Endothelial cell (in vitro differentiated cells): ENCODE measurements around the gene TEX2. TPM values are rescaled to one million over a fixed set of nuclear protein-coding genes. Genes with fewer than 3 reads are reported as not detected.

Source experiments
- DNase-seq: peaks from one replicate; pipeline ENCODE4 v3.0.0; 2021; ENCODE audit warnings: low spot score
- H3K27ac Mint-ChIP-seq: one replicate; pipeline ENCODE4 v1.8.0; 2021; ENCODE audit warnings: mixed read lengths, inconsistent platforms; ENCODE audit not compliant: unreplicated experiment
- H3K27me3 Mint-ChIP-seq: one replicate; pipeline ENCODE4 v1.8.0; 2021; ENCODE audit warnings: mild to moderate bottlenecking, moderate library complexity, mixed read lengths, inconsistent platforms; ENCODE audit not compliant: unreplicated experiment
- H3K36me3 Mint-ChIP-seq: one replicate; pipeline ENCODE4 v1.8.0; 2021; ENCODE audit warnings: mild to moderate bottlenecking, low read depth, mixed read lengths, inconsistent platforms; ENCODE audit not compliant: unreplicated experiment
- H3K4me1 Mint-ChIP-seq: one replicate; pipeline ENCODE4 v1.8.0; 2021; ENCODE audit warnings: mild to moderate bottlenecking, mixed read lengths, inconsistent platforms; ENCODE audit not compliant: unreplicated experiment
- H3K4me3 Mint-ChIP-seq: one replicate; pipeline ENCODE4 v1.8.0; 2021; ENCODE audit warnings: mild to moderate bottlenecking, mixed read lengths, inconsistent platforms; ENCODE audit not compliant: unreplicated experiment
- H3K9me3 Mint-ChIP-seq: one replicate; pipeline ENCODE4 v1.8.0; 2021; ENCODE audit warnings: mixed read lengths, inconsistent platforms; ENCODE audit not compliant: unreplicated experiment
- CTCF ChIP-seq: fragments of 200-600 bp; sonication (generic); IDR thresholded peaks from one replicate; pipeline ENCODE4 v1.5.0; 2021; ENCODE audit warnings: antibody characterized with exemption; ENCODE audit not compliant: unreplicated experiment
- total RNA-seq: library from RNA; stranded (reverse); fragmentation: NEBNext Ultra II Directional; extraction: Animal tissue kit (Norgen Biotek cat#: 25700); gene quantifications from one replicate; pipeline ENCODE4 v1.2.1, GENCODE V29; 2021; ENCODE audit not compliant: unreplicated experiment

TEX2 gene
- total RNA-seq, 1 donor from 2014 or later: 16.3 TPM

GRCh38 chr17:64219571-64219970 is 43.5 kb downstream of the TEX2 start:
- no peak for TF ChIP-seq CTCF
- DNase-seq: no peak
- Mint-ChIP-seq H3K4me3 (no peak overlapping the region), H3K27ac (peak overlapping the region; percentile 0), H3K27me3 (no peaks in the 10 kb centered on the region), H3K9me3 (no peaks in the 10 kb centered on the region), H3K4me1 (peaks cover 37% of the 10 kb centered on the region), H3K36me3 (peaks cover 3% of the 10 kb centered on the region)

- no peaks in the 10 kb centered on the region for H3K27me3 Mint-ChIP-seq
- H3K27ac Mint-ChIP-seq: no peak overlapping the region
Measured at GRCh38 chr17:64218066-64218465, 45.0 kb downstream of the TEX2 start.

GRCh38 chr17:64217249-64217691 is 45.8 kb downstream of the TEX2 start:
- Mint-ChIP-seq H3K4me3 (no peak overlapping the region), H3K27me3 (no peaks in the 10 kb centered on the region), H3K4me1 (peaks cover 47% of the 10 kb centered on the region), H3K36me3 (peaks cover 16% of the 10 kb centered on the region), H3K27ac (peak overlapping the region; percentile 3), H3K9me3 (no peaks in the 10 kb centered on the region)
- DNase-seq: no peak
- no peak for TF ChIP-seq CTCF

More at GRCh38 chr17:64218066-64218465, 45.0 kb downstream of the TEX2 start:
- Mint-ChIP-seq H3K9me3 (no peaks in the 10 kb centered on the region), H3K36me3 (peaks cover 8% of the 10 kb centered on the region), H3K4me1 (peaks cover 47% of the 10 kb centered on the region), H3K4me3 (no peak overlapping the region)
- no peak for DNase-seq
- TF ChIP-seq CTCF: no peak

DNA sequence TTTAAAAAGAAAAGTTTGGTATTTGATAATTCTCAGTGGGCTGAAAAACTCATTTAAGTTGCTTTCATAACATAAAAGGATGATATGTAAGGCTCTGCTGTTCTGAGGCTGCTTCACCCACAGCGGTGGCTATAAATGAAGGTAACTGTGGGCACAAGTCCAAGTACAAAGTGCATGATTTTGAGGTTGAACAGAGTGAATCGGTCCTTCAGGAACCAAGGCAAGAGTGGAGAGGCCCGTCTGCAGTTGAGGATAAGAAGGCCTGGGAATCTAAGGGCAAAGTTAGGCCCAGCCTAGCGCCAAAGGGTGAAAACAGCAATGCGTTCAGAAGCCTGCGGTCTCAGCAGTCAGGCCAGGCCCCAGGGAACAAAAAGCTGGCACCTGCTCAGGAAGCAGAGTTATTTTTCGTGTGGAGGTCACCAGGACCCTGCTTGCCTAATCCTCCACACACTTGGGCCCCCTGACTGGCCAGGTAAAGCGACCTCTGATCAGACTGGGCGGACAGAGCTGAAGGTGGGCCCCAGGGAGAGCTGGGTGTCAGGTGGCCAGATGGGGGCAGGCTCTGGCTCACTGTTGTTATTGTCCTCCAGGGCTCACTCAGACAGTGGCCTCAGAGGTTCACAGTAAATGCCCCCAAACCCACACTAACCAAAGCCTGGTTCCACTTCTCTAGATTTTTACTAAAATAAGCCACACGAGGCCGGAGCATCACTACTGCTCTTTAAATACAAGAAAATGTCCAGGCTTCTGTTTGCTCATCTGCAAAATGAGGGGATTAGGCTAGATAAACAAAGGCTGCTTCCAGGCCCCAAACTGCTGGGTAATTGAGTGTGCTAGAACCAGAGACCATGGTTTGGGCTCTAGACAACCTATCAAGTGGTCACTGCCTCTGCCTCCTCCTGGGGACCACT is 46.5 kb downstream of the TEX2 start:
- Mint-ChIP-seq H3K9me3 (no peaks in the 10 kb centered on the region), H3K27ac (peak overlapping the region; percentile 58), H3K4me1 (peaks cover 47% of the 10 kb centered on the region), H3K27me3 (no peaks in the 10 kb centered on the region), H3K4me3 (no peak overlapping the region), H3K36me3 (peaks cover 20% of the 10 kb centered on the region)
- no peak for TF ChIP-seq CTCF
- no peak for DNase-seq

DNA sequence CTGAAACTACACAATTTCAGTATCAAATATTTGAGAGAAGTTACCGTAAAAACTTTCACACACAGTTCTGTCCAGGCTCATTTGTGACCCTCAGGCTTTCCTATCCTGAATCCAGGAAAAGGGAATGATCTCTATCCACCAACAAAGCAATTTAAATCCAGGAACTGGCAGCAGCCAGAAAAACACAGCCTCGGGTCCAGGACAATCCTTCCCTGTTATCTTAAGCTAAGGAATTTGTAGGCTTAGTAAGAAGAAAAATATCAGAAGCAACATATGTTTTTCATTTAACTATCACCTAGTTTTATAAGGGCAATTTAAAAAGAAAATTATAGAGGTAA is 47.1 kb downstream of the TEX2 start:
- Mint-ChIP-seq H3K36me3 (peaks cover 20% of the 10 kb centered on the region), H3K4me3 (no peak overlapping the region), H3K9me3 (no peaks in the 10 kb centered on the region), H3K4me1 (peaks cover 47% of the 10 kb centered on the region), H3K27me3 (no peaks in the 10 kb centered on the region), H3K27ac (peak overlapping the region; percentile 58)
- DNase-seq: no peak
- TF ChIP-seq CTCF: no peak
